CD4-positive, alpha-beta T cell treated with Interleukin-4 for 4 hours (primary cell): Measurements from ENCODE around the gene PRRG2.

Source experiments
- DNase-seq: peaks from one replicate; pipeline ENCODE4 v3.0.0-alpha.2; 2020

PRRG2 gene

GRCh38 chr19:49581007-49581508, at the start of gene PRRG2:
Gene PRRG2 (plus strand): TSS chr19:49581316. CDS start chr19:49583220, 1,904 bp downstream.
- no peak for DNase-seq

DNA sequence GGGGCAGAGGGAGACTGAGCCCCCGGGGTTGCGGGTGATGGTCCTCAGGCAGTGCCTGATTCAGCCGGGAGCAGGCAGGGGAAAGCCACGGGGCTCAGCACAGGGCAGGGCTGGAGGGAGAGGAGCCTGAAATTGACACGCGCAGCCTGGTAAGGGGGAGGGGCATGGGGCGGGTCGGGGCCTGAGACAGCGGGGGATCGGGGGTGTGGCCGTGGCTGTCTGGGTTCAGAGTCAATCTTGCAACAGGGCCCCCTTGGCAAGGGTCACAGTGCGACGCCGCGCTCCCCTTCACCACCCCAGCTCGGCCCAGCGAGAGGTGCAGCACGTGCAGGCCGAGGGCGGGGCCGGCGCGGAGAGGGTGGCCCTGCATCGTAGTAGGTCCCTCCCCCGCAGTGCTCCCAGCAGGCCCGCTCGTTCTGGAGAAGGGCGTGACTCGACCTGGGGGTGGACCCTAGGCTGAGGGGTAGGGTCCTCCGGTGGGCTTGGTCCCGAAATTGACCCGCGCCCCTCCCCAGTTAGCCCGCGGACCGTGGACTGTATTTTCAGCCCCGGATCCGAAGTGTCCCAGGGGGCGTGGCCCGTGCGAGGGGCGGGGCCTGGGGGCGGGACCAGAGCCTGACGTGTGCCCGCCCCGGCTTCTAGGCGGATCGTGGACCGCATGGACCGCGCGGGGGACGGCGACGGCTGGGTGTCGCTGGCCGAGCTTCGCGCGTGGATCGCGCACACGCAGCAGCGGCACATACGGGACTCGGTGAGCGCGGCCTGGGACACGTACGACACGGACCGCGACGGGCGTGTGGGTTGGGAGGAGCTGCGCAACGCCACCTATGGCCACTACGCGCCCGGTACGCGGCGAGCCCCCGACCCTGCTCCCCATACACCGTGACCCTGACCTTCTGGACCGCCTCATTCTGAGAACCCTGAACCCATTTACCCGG, 47.3 kb upstream of the PRRG2 start:
- DNase-seq: peak; percentile 63

DNA sequence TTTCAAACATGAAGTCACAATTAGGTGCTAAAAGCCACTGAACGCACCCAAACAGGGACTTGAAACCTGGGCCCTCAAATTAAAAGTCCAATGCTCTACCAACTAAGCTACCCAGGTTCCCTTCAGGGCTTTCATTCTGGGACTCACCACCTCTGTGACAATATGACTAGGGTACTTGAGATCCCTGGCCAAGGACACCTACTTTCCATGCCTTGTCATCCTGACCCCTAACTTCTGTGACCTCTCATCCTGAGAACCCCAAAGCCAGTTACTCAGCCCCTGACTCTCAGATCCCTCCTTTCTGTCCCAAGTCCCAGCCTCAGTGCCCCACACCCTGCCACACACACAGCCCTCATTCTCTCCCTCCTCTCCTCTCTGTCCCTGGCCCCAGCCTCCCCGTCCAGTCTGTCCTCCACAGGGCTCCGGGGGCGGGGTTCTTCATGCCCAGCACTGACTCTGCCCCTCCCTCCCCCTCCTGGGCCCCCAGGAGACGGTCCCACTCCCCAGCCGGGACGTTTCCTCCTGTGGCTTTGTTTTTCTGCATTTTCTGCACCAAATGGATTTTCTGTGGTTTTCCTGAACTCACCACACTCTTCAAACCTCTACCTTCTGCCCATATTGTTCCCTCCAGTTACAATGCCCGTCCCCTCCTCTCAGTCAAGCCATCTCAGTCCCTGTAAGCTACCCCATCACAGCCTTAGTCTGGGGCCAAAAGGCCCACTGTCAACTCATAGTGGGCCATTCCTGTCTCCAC, 46.3 kb upstream of the PRRG2 start:
- no peak for DNase-seq

DNA sequence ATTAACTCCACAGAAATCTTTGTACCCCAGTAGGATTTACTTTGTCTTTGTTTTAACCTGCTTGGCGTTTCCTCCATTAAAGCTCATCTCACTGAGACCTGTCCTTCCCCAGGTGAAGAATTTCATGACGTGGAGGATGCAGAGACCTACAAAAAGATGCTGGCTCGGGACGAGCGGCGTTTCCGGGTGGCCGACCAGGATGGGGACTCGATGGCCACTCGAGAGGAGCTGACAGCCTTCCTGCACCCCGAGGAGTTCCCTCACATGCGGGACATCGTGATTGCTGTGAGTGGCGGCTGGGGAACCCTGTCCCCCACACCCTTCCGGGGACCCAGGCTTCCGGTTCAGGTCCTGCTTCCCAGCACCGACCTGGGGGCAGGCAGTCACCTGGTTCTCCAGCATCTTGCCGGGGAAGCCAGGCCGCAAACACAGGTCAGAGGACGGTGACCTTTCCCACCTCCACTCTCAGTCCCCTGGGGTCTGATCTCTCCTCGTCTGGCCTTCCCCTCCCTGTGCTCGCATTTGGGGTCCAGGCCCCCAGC, 44.1 kb upstream of the PRRG2 start:
- DNase-seq: no peak

GRCh38 chr19:49538643-49539042, 42.5 kb upstream of the PRRG2 start:
- DNase-seq: no peak

- no peak for DNase-seq
These were observed 41.7 kb upstream of the PRRG2 start for GRCh38 chr19:49539192-49539952.

GRCh38 chr19:49541914-49542313, 39.2 kb upstream of the PRRG2 start:
- no peak for DNase-seq

GRCh38 chr19:49542446-49542845, 38.7 kb upstream of the PRRG2 start:
- no peak for DNase-seq

GRCh38 chr19:49543032-49543431, 38.1 kb upstream of the PRRG2 start:
- DNase-seq: no peak

GRCh38 chr19:49544154-49544553, 37.0 kb upstream of the PRRG2 start:
- no peak for DNase-seq

DNA sequence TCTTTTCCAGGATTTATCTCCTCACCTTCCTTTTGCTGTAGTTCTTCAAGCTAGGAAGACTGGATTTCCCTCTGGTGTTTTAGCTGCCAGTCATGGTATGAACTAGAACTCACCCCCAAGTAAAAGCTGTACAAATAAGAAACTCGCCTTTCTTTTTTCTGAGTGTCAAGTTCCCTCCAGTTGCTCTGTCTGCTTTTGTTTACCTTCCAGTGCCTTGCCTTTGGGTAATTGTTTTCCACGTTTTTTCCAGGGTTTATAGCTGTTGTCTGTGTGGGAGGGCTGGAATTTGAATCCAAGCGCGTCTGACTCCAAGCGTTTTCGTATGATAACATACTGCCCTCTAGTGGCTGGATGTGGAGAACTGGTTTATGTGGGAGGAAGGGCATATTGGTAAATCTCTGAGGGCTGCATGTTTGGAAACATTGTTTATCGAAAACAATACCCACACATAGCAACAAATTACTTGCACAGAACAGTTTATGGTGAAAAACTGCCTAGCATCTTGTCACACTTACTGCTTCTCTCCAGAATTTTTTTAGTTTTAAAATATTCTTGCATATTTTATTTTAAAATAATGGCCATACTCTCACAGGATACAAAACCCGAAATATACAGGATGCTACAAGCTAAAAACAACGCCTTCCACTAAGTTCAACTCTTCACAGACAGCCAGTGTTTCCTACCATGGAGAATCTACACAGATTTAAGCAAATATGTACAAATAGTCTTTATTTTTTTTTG, 34.1 kb upstream of the PRRG2 start:
- peak; percentile 84 for DNase-seq

GRCh38 chr19:49549045-49549444, 32.1 kb upstream of the PRRG2 start:
- DNase-seq: no peak

DNA sequence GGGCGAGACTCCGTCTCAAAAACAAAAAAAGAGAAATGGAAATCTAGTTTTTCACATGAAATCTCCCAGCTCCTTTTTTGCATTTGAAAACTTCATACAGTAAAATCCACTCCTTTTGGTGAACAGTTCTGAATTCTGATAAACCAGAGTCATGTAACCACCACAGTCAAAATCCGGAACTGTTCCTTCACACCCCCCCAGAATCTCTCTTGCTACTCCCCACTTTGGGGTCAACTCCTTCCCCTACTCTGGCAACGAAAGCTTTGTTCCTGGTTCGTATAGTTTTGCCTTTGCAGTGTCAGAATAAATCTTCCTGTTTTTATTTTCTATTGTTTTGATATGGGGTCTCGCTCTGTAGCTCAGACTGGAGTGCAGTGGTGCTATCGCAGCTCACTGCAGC, 29.6 kb upstream of the PRRG2 start:
- DNase-seq: no peak

GRCh38 chr19:49552749-49553148, 28.4 kb upstream of the PRRG2 start:
- DNase-seq: peak; percentile 62

DNA sequence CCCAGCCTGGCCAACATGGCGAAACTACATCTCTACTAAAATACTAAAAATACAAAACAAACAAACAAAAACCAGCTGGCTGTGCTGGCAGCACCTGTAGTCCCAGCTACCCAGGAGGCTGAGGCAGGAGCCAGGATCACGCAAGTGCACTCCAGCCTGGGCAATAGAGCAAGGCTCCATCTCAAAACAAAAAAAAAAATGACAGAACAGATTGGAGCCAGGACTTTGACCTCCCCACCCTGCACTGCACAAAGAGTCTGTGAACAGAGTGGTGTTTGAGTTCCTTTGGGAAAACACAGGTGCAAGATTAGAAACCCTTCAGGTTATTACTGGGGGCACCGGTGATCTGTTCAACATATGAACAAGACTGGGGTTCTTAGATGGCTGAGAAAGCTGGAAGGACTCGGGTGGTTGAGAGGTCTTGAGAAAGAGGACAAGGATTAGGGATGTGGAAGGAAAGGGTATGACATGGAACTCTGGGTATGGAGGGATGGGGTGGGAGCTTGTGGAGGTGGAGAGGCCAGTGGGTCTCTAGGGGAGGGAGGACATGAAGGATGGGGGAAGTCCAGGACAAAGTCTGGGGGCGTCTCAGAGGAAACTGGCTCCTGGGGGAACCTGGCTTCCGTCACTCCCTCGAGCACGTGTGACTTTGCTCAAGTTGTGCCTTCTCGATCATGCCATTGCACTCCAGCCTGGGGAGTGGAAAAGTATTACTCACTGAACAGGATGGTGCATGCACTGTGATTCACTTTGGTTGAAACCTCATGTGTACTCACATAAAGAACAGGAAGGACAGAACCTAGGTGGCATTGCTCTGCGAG, 27.5 kb upstream of the PRRG2 start:
- DNase-seq: peak; percentile 79

GRCh38 chr19:49554701-49555181, 26.4 kb upstream of the PRRG2 start:
- no peak for DNase-seq

DNA sequence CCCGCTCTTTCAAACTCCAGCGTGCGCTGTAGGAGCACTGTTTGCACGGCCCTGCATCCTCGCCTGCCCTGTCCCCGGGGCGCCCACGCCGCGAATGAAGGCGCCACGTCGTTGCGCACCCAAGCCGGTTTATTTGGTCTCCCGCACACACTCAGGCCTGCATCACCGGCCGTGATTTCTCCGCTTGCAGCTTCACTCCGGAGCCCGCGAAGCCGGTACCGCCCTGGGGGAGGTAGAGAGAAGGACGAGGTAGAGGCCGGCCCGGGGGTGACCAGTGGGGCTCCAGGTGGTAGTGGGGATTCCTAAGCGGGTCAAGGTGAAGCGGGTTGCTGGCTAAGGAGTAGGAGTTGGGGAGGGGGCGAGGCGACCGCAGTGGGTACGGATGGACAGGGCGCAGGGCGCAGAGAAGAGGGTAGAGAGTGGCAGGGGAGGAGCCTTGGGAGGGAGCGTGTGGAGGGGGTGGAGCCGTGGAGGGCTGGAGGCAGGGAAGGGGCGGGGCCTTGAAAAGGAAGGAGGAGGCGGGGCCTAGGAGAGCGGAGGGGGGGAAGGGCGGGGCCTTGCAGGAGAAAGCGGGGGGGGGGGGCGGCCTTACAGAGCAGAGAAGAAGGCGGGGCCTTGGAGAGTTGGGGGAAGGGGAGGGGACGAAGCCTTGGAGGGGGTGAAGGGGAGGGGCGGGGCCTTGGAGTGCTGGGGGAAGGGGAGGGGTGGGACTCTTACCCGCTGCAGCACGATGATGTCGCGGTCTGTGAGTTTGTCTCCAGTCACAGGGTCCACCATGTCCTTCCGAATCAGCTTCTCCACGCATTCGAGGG, 25.3 kb upstream of the PRRG2 start:
- peak; percentile 70 for DNase-seq

DNA sequence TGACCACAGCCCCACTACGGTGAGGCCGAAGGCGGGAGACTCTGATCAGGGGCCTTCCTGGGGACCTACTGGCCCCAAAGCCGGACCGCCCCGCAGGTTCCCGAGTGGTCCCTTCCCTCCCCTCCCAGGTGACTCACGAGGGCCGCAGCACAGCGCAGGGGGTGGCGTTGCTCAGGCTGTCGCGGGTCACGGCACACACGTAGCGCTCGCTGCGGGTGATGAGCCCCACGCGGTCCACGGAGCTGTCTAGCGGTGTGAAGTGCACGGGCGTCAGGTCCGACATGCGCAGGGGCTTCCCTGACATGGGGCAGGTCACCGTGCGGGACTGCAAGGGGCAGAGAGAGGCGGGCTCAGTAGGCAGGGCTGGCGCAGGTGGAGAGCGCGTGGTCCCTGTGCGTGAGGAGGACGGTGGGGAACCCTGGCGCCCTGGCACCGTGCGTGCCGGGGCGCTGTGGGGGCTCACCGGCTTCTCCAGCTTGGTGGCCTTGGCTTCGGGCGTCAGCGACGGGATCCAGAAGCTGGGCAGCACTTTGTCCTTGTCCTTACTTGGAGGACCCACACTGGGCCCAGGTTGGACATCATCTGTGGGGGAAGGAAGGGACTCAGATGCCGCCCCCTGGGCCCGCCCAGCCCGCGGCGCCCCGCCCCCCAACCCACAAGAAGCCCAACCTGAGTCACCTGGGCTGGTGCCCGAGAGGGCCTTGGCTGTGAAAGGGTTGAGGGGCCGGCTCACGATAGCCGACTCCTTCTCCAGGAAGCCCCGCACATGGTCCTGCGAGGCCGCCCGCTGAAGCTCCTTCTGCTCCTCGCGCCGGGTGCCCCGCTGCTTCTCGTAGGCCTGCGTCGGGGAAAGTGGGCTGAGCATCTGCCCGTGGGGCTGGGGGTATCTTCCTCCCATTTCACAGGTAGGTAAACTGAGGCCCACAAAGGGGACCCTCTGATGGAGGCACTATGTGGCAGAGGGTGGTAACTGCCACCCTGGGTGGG, 24.4 kb upstream of the PRRG2 start:
- DNase-seq: no peak
